Fibroblast of mammary gland (primary cell): ENCODE results near the gene SLC52A1.

Source experiments
- DNase-seq: peaks from one replicate; pipeline ENCODE4 v3.0.0-alpha.2; 2010; ENCODE audit warnings: low read depth
- H3K4me3 ChIP-seq: 2 replicates; pipeline ENCODE4 v1.5.1; 2011; ENCODE audit warnings: low read depth, mild to moderate bottlenecking, low read length, moderate library complexity; ENCODE audit not compliant: control insufficient read depth
- CTCF ChIP-seq: conservative IDR thresholded peaks from 2 replicates; pipeline ENCODE4 v1.5.1; 2011; ENCODE audit warnings: low read depth, low read length, inconsistent platforms; ENCODE audit not compliant: control insufficient read depth, insufficient read depth

The SLC52A1 gene

GRCh38 chr17:5043524-5043923, 8.3 kb upstream of the SLC52A1 start:
- no peak overlapping the region for H3K4me3 ChIP-seq
- TF ChIP-seq CTCF = no peak
- DNase-seq = no peak

- TF ChIP-seq CTCF = no peak
- no peak for DNase-seq
- no peak overlapping the region for H3K4me3 ChIP-seq
Measured at GRCh38 chr17:5042157-5043022, 7.2 kb upstream of the SLC52A1 start.

- no peak for DNase-seq
- TF ChIP-seq CTCF = no peak
- H3K4me3 ChIP-seq = no peak overlapping the region
Measured at GRCh38 chr17:5034651-5035050, 575 bp downstream of the SLC52A1 start.

GRCh38 chr17:5034063-5034462, 1.2 kb downstream of the SLC52A1 start:
- no peak for TF ChIP-seq CTCF
- no peak for DNase-seq
- H3K4me3 ChIP-seq = no peak overlapping the region

- TF ChIP-seq CTCF = no peak
- H3K4me3 ChIP-seq = no peak overlapping the region
- no peak for DNase-seq
Measured at GRCh38 chr17:5033352-5034015, 1.7 kb downstream of the SLC52A1 start.

- no peak for DNase-seq
- no peak for TF ChIP-seq CTCF
- no peak overlapping the region for H3K4me3 ChIP-seq
Measured at GRCh38 chr17:5032865-5033264, 2.4 kb downstream of the SLC52A1 start.
